ENCODE data around the gene PSTPIP2. TPM values are rescaled to one million over a fixed set of nuclear protein-coding genes. Genes with fewer than 3 reads are reported as not detected.

The PSTPIP2 gene
- total RNA-seq, 1 experiment from 2014 or later = 1.9 TPM

DNA sequence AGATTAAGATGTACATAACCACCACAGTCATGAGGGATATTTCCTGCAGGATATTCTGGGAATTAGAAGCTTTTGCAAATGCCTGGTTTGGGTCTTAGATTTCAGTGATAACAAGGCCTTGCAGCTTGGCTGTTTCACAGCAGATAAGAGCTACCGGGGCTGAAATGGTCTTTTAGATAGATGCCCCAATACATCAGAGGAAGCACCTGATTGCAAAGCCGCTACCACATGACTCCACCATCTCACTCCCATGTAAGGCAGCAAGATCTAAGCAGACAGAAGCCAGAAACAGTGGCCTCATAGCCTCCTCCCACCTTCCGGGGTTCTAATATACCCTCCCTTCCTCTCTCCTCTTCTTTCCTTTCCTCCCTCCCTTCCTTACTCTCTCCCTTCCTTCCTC lies 73.8 kb downstream of the PSTPIP2 start (continued):
- TF ChIP-seq, protein P1, sequence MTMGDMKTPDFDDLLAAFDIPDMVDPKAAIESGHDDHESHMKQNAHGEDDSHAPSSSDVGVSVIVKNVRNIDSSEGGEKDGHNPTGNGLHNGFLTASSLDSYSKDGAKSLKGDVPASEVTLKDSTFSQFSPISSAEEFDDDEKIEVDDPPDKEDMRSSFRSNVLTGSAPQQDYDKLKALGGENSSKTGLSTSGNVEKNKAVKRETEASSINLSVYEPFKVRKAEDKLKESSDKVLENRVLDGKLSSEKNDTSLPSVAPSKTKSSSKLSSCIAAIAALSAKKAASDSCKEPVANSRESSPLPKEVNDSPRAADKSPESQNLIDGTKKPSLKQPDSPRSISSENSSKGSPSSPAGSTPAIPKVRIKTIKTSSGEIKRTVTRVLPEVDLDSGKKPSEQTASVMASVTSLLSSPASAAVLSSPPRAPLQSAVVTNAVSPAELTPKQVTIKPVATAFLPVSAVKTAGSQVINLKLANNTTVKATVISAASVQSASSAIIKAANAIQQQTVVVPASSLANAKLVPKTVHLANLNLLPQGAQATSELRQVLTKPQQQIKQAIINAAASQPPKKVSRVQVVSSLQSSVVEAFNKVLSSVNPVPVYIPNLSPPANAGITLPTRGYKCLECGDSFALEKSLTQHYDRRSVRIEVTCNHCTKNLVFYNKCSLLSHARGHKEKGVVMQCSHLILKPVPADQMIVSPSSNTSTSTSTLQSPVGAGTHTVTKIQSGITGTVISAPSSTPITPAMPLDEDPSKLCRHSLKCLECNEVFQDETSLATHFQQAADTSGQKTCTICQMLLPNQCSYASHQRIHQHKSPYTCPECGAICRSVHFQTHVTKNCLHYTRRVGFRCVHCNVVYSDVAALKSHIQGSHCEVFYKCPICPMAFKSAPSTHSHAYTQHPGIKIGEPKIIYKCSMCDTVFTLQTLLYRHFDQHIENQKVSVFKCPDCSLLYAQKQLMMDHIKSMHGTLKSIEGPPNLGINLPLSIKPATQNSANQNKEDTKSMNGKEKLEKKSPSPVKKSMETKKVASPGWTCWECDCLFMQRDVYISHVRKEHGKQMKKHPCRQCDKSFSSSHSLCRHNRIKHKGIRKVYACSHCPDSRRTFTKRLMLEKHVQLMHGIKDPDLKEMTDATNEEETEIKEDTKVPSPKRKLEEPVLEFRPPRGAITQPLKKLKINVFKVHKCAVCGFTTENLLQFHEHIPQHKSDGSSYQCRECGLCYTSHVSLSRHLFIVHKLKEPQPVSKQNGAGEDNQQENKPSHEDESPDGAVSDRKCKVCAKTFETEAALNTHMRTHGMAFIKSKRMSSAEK (CRISPR knock-in tag; IDR thresholded peaks at IDR 0.05; ENCODE audit: borderline replicate concordance) = no peak
- TF ChIP-seq CREM (CRISPR knock-in tag; IDR thresholded peaks at IDR 0.05) (no peak), ELF4 (CRISPR knock-in tag; IDR thresholded peaks at IDR 0.05; ENCODE audit: low read depth) (no peak), USF1 (CRISPR knock-in tag; IDR thresholded peaks at IDR 0.05) (no peak), GABPB1 (CRISPR knock-in tag; IDR thresholded peaks at IDR 0.05) (no peak), SMAD4 (CRISPR knock-in tag; IDR thresholded peaks at IDR 0.05) (no peak), ESRRA (CRISPR knock-in tag; IDR thresholded peaks at IDR 0.05; ENCODE audit: borderline replicate concordance) (no peak)
- TF ChIP-seq, protein P2, sequence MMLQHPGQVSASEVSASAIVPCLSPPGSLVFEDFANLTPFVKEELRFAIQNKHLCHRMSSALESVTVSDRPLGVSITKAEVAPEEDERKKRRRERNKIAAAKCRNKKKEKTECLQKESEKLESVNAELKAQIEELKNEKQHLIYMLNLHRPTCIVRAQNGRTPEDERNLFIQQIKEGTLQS (CRISPR knock-in tag; conservative IDR thresholded peaks at IDR 0.05) = no peak

DNA sequence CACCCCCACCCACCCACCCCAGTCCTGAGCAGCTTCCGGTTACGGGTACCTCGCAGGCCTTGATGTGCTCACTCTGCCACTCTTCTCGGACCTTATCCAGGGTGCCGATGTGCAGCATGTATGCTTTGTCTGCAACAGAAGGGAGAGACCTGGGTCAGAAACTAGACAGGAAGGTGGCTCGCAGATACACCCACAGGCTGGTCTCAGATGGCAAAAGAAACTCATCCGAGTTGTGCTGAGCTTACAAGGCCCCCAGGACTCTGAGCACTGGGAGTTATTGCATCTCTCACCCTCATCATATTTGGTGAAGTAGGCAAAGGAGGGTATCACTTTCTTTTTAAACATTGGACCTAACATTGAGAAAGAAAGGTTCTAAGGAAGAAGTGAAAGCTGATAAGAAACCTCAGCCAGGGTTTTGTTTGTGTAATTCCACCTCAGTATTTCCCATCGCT lies 74.3 kb downstream of the PSTPIP2 start:
- no peak for DNase-seq (ENCODE audit: low spot score)
- TF ChIP-seq ZNF219 (CRISPR knock-in tag; IDR thresholded peaks at IDR 0.05; ENCODE audit: borderline replicate concordance) (no peak), NR1H2 (CRISPR knock-in tag; IDR thresholded peaks at IDR 0.05) (no peak), GABPB1 (CRISPR knock-in tag; IDR thresholded peaks at IDR 0.05) (no peak), E2F4 (CRISPR knock-in tag; IDR thresholded peaks at IDR 0.05; ENCODE audit: borderline replicate concordance, low read depth) (no peak), CREM (CRISPR knock-in tag; IDR thresholded peaks at IDR 0.05) (no peak), NFE2L1 (CRISPR knock-in tag; IDR thresholded peaks at IDR 0.05) (no peak)
- TF ChIP-seq, protein P3, sequence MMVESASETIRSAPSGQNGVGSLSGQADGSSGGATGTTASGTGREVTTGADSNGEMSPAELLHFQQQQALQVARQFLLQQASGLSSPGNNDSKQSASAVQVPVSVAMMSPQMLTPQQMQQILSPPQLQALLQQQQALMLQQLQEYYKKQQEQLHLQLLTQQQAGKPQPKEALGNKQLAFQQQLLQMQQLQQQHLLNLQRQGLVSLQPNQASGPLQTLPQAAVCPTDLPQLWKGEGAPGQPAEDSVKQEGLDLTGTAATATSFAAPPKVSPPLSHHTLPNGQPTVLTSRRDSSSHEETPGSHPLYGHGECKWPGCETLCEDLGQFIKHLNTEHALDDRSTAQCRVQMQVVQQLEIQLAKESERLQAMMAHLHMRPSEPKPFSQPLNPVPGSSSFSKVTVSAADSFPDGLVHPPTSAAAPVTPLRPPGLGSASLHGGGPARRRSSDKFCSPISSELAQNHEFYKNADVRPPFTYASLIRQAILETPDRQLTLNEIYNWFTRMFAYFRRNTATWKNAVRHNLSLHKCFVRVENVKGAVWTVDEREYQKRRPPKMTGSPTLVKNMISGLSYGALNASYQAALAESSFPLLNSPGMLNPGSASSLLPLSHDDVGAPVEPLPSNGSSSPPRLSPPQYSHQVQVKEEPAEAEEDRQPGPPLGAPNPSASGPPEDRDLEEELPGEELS (CRISPR knock-in tag; IDR thresholded peaks at IDR 0.05) = no peak
- TF ChIP-seq, protein P4, sequence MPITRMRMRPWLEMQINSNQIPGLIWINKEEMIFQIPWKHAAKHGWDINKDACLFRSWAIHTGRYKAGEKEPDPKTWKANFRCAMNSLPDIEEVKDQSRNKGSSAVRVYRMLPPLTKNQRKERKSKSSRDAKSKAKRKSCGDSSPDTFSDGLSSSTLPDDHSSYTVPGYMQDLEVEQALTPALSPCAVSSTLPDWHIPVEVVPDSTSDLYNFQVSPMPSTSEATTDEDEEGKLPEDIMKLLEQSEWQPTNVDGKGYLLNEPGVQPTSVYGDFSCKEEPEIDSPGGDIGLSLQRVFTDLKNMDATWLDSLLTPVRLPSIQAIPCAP (CRISPR knock-in tag; IDR thresholded peaks at IDR 0.05) = no peak
- TF ChIP-seq, protein P5, sequence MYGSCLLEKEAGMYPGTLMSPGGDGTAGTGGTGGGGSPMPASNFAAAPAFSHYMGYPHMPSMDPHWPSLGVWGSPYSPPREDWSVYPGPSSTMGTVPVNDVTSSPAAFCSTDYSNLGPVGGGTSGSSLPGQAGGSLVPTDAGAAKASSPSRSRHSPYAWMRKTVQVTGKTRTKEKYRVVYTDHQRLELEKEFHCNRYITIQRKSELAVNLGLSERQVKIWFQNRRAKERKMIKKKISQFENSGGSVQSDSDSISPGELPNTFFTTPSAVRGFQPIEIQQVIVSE (CRISPR knock-in tag; IDR thresholded peaks at IDR 0.05; ENCODE audit: borderline replicate concordance) = no peak
- Mint-ChIP-seq H3K9me3 (peaks cover 9% of the 10 kb centered on the region), H3K4me1 (peaks cover 17% of the 10 kb centered on the region), H3K36me3 (0 out of 2 replicates have a peak, but pooled peaks cover under 1% of the 10 kb centered on the region), H3K27me3 (ENCODE audit: low read depth) (no peaks in the 10 kb centered on the region), H3K27ac (no peak overlapping the region), H3K4me3 (no peak overlapping the region)
- CTCF ChIA-PET = no interaction called here
- ATAC-seq = peak; percentile 52; the same call in 1 of the 2 replicates
- POLR2A ChIA-PET = interaction anchor here (0.5 kb wide), 1 partner anchor 106 kb away, joined by 3 read pairs; no protein-coding TSS in a partner anchor
